Measurements from ENCODE around the gene UNKL.

DNA sequence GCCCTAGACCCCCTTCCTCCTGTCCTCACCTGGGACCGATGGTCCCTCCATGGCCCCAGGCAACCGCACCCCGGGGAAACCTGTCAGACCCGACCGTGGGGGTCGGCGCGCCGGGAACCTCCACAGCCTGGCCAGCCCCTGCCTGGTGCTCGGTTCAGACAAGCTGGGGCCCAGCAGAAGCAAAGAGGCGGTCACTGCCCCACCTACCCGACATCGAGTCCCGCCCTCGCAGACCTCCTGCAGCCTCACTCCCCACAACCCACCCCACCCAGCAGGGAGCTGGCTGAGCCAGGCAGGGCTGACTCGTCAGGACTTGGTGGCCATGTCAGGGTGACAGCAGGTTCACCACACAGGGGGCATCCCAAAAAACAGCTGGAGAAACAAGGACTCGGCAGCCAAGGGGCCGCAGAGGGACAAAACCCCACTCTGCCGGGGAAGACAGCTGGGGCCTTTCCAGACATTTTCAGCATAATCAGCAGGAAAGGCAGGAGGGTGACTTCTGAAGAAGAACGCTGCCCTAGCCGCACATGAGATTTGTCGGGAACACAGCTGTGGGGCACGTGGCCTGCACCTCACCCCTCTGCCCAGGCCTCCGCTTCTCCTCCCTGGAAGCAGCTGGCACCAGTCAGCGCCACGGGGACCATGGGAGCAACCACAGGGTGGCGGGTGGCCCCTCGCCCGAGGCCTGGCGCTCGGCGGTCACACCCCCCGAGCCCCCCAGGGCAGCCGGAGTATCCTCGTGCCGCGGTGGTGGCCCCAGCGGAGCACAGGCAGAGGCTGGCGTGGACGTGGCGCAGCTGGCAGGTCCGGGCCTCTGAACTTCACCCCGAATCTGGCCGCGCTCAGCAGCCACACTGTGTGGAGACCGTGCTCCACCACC, 39.8 kb downstream of the UNKL start:
- TF ChIP-seq POLR2AphosphoS5 (IDR thresholded peaks at IDR 0.05) (no peak), POLR2A (IDR thresholded peaks at IDR 0.05) (no peak)
- TF ChIP-seq, protein P1, sequence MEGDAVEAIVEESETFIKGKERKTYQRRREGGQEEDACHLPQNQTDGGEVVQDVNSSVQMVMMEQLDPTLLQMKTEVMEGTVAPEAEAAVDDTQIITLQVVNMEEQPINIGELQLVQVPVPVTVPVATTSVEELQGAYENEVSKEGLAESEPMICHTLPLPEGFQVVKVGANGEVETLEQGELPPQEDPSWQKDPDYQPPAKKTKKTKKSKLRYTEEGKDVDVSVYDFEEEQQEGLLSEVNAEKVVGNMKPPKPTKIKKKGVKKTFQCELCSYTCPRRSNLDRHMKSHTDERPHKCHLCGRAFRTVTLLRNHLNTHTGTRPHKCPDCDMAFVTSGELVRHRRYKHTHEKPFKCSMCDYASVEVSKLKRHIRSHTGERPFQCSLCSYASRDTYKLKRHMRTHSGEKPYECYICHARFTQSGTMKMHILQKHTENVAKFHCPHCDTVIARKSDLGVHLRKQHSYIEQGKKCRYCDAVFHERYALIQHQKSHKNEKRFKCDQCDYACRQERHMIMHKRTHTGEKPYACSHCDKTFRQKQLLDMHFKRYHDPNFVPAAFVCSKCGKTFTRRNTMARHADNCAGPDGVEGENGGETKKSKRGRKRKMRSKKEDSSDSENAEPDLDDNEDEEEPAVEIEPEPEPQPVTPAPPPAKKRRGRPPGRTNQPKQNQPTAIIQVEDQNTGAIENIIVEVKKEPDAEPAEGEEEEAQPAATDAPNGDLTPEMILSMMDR (IDR thresholded peaks at IDR 0.05), result no peak
